Measurements from ENCODE around the gene ZNF253. TPM values are rescaled to one million over a fixed set of nuclear protein-coding genes. Genes with fewer than 3 reads are reported as not detected.
A peak's percentile ranks its signal among the peaks of the same experiment; 100 is the strongest.
"Not testable (repeated sequence)": the region's sequence is repeated elsewhere in the genome, so short reads cannot be mapped to it uniquely, and the experiment has no call there.

ZNF253 gene
- total RNA-seq, 1 donor from 2014 or later = 6.1 TPM

- Mint-ChIP-seq H3K4me3 (ENCODE audit: unreplicated experiment) (no peak overlapping the region), H3K4me1 (ENCODE audit: low read depth) (no peaks in the 10 kb centered on the region), H3K27me3 (ENCODE audit: low read depth) (no peaks in the 10 kb centered on the region), H3K9me3 (ENCODE audit: low read depth) (peaks cover 47% of the 10 kb centered on the region), H3K36me3 (ENCODE audit: low read depth) (peaks cover 6% of the 10 kb centered on the region), H3K27ac (ENCODE audit: unreplicated experiment) (no peak overlapping the region)
- DNase-seq (ENCODE audit: low spot score) = no peak
- no peak for TF ChIP-seq CTCF (IDR thresholded peaks at IDR 0.05)
These were observed 6.9 kb upstream of the ZNF253 start for GRCh38 chr19:19858751-19859150.

- Mint-ChIP-seq H3K4me1 (ENCODE audit: low read depth) (no peaks in the 10 kb centered on the region), H3K9me3 (ENCODE audit: low read depth) (peaks cover 34% of the 10 kb centered on the region), H3K36me3 (ENCODE audit: low read depth) (peaks cover 6% of the 10 kb centered on the region), H3K4me3 (ENCODE audit: unreplicated experiment) (no peak overlapping the region), H3K27ac (ENCODE audit: unreplicated experiment) (no peak overlapping the region), H3K27me3 (ENCODE audit: low read depth) (no peaks in the 10 kb centered on the region)
- no peak for TF ChIP-seq CTCF (IDR thresholded peaks at IDR 0.05)
- DNase-seq (ENCODE audit: low spot score) = no peak
These were observed 4.8 kb upstream of the ZNF253 start for GRCh38 chr19:19860756-19861390.

- Mint-ChIP-seq H3K27me3 (ENCODE audit: low read depth) (no peaks in the 10 kb centered on the region), H3K4me1 (ENCODE audit: low read depth) (peaks cover 20% of the 10 kb centered on the region), H3K36me3 (ENCODE audit: low read depth) (peaks cover 10% of the 10 kb centered on the region), H3K4me3 (ENCODE audit: unreplicated experiment) (peak overlapping the region; percentile 100), H3K27ac (ENCODE audit: unreplicated experiment) (peak overlapping the region; percentile 100), H3K9me3 (ENCODE audit: low read depth) (peaks cover 14% of the 10 kb centered on the region)
- DNase-seq (ENCODE audit: low spot score) = no peak
- TF ChIP-seq CTCF (IDR thresholded peaks at IDR 0.05) = no peak
These were observed 1.0 kb downstream of the ZNF253 start for GRCh38 chr19:19866611-19867248.

- H3K9me3 Mint-ChIP-seq (ENCODE audit: low read depth) = peaks cover 11% of the 10 kb centered on the region
- peaks cover 20% of the 10 kb centered on the region for H3K4me1 Mint-ChIP-seq (ENCODE audit: low read depth)
- not testable (repeated sequence) for H3K4me3 Mint-ChIP-seq (ENCODE audit: unreplicated experiment); DNase-seq (ENCODE audit: low spot score); H3K27me3 Mint-ChIP-seq (ENCODE audit: low read depth); H3K27ac Mint-ChIP-seq (ENCODE audit: unreplicated experiment)
- H3K36me3 Mint-ChIP-seq (ENCODE audit: low read depth) = peaks cover 13% of the 10 kb centered on the region
These were observed 4.4 kb downstream of the ZNF253 start for GRCh38 chr19:19870086-19870485.

- Mint-ChIP-seq H3K27me3 (ENCODE audit: low read depth) (no peaks in the 10 kb centered on the region), H3K9me3 (ENCODE audit: low read depth) (peaks cover 18% of the 10 kb centered on the region), H3K4me3 (ENCODE audit: unreplicated experiment) (no peak overlapping the region), H3K36me3 (ENCODE audit: low read depth) (peaks cover 21% of the 10 kb centered on the region), H3K27ac (ENCODE audit: unreplicated experiment) (no peak overlapping the region), H3K4me1 (ENCODE audit: low read depth) (peaks cover 16% of the 10 kb centered on the region)
- no peak for TF ChIP-seq CTCF (IDR thresholded peaks at IDR 0.05)
- no peak for DNase-seq (ENCODE audit: low spot score)
These were observed 6.2 kb downstream of the ZNF253 start for GRCh38 chr19:19871932-19872331.

GRCh38 chr19:19873381-19873780 is 7.7 kb downstream of the ZNF253 start:
- Mint-ChIP-seq H3K4me3 (ENCODE audit: unreplicated experiment) (no peak overlapping the region), H3K27ac (ENCODE audit: unreplicated experiment) (no peak overlapping the region), H3K36me3 (ENCODE audit: low read depth) (peaks cover 26% of the 10 kb centered on the region), H3K4me1 (ENCODE audit: low read depth) (peaks cover 1% of the 10 kb centered on the region), H3K27me3 (ENCODE audit: low read depth) (no peaks in the 10 kb centered on the region), H3K9me3 (ENCODE audit: low read depth) (peaks cover 25% of the 10 kb centered on the region)
- TF ChIP-seq CTCF (IDR thresholded peaks at IDR 0.05) = no peak
- DNase-seq (ENCODE audit: low spot score) = no peak
